ENCODE measurements around the gene PABPN1. TPM values are rescaled to one million over a fixed set of nuclear protein-coding genes. Genes with fewer than 3 reads are reported as not detected.

Gene PABPN1
- total RNA-seq, 1 donor from 2014 or later: 70.7 TPM

DNA sequence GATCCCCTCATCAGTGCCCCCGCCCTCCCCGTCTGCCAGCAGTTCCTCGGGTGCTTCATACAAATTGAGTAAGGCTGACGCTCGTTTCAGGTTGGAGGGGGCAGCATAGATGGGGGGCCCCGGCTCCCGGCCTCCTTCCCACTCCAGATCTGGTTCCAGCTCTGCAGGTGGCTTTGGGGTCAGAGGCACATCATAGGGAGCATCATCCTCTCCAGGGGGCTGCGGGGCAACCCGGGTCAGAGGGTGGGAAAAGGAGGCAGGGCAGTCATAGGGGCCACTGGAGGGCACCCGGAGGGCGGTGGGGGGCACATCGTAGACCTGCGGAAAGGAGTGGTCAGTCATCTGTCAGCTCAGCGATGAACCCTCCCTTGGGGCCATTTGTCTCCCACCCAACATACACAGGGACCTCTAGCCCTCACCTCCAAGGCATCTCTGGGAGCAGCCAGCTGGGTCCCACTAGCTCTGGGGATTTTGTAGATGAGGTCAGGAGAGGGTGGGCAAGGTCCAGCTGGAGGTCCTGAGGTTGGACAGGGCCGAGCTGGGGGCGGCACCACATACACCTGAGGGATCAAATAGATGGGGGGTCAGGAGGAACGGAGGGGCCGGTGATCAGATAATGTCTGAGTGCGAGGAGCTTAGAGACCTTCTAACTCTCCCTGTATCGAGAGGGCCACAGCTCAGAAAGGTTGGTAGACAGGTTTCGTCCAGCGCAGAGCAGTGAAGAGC is 38.6 kb downstream of the PABPN1 start:
- DNase-seq (ENCODE audit: low read depth): no peak
- Histone ChIP-seq H3K4me3 (ENCODE audit: low read depth, low read length) (no peak overlapping the region), H3K27me3 (ENCODE audit: control insufficient read depth, insufficient read depth, low read length) (no peaks in the 10 kb centered on the region), H3K36me3 (ENCODE audit: control insufficient read depth, insufficient read depth, low read length) (no peaks in the 10 kb centered on the region)
- TF ChIP-seq CTCF (IDR thresholded peaks at IDR 0.05; ENCODE audit: insufficient read depth, low read length, poor library complexity, severe bottlenecking): no peak

GRCh38 chr14:23360496-23360895 is 39.2 kb downstream of the PABPN1 start:
- no peak for DNase-seq (ENCODE audit: low read depth)
- peaks cover 3% of the 10 kb centered on the region for H3K27me3 ChIP-seq (ENCODE audit: control insufficient read depth, insufficient read depth, low read length)
- H3K36me3 ChIP-seq (ENCODE audit: control insufficient read depth, insufficient read depth, low read length): no peaks in the 10 kb centered on the region
- no peak overlapping the region for H3K4me3 ChIP-seq (ENCODE audit: low read depth, low read length)
- no peak for TF ChIP-seq CTCF (IDR thresholded peaks at IDR 0.05; ENCODE audit: insufficient read depth, low read length, poor library complexity, severe bottlenecking)

DNA sequence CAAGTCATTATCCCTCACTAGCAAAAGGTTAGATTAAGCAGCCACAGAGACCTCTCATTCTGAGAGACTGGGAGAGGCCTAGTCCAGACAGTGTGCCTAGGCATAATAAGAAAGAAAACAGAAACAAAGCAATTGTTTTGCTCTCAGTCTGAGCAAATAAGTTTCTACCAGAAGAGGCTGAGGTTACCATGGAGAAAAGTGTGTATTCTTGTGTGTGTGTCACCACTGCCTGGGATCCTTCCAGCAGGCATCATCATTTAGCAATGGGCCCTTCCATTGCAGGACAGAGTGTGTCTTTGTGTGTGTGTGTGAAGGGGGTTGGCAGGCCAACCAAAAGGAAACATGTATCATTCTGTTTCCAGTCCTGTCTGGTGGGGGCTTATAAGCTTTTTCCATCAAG is 40.1 kb downstream of the PABPN1 start:
- DNase-seq (ENCODE audit: low read depth): no peak
- peaks cover 6% of the 10 kb centered on the region for H3K27me3 ChIP-seq (ENCODE audit: control insufficient read depth, insufficient read depth, low read length)
- TF ChIP-seq CTCF (IDR thresholded peaks at IDR 0.05; ENCODE audit: insufficient read depth, low read length, poor library complexity, severe bottlenecking): no peak
- H3K4me3 ChIP-seq (ENCODE audit: low read depth, low read length): no peak overlapping the region
- no peaks in the 10 kb centered on the region for H3K36me3 ChIP-seq (ENCODE audit: control insufficient read depth, insufficient read depth, low read length)

GRCh38 chr14:23361763-23362162 is 40.5 kb downstream of the PABPN1 start:
- no peaks in the 10 kb centered on the region for H3K36me3 ChIP-seq (ENCODE audit: control insufficient read depth, insufficient read depth, low read length)
- DNase-seq (ENCODE audit: low read depth): no peak
- no peak for TF ChIP-seq CTCF (IDR thresholded peaks at IDR 0.05; ENCODE audit: insufficient read depth, low read length, poor library complexity, severe bottlenecking)
- H3K27me3 ChIP-seq (ENCODE audit: control insufficient read depth, insufficient read depth, low read length): peaks cover 9% of the 10 kb centered on the region
- H3K4me3 ChIP-seq (ENCODE audit: low read depth, low read length): no peak overlapping the region

DNA sequence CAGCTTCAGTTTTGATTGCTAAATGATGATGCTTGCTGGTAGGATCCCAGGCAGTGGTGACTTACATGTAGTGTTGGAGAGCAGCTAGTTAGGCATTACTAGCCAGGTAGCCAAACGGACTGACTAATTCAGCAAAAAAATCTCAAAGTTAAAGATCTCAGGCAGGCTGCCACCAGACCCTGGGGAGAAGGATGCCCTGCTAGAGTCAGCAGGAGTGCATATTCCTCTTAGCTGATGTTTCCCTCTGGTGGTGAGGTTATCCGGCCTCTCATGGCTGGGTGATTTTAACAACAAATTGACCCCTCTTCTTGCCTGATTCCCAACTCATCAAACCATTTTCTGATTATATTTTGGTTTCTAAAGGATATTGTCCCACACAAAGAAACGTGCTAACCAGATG is 40.9 kb downstream of the PABPN1 start:
- Histone ChIP-seq H3K4me3 (ENCODE audit: low read depth, low read length) (no peak overlapping the region), H3K36me3 (ENCODE audit: control insufficient read depth, insufficient read depth, low read length) (no peaks in the 10 kb centered on the region), H3K27me3 (ENCODE audit: control insufficient read depth, insufficient read depth, low read length) (peaks cover 11% of the 10 kb centered on the region)
- no peak for DNase-seq (ENCODE audit: low read depth)
- peak; percentile 29 for TF ChIP-seq CTCF (IDR thresholded peaks at IDR 0.05; ENCODE audit: insufficient read depth, low read length, poor library complexity, severe bottlenecking)
